Gastroesophageal sphincter (tissue), 4 donors: ENCODE results near the gene SPDL1. TPM values are rescaled to one million over a fixed set of nuclear protein-coding genes. Genes with fewer than 3 reads are reported as not detected.

Experiments
- ATAC-seq: fragments of 150-250 bp; one replicate; pipeline ENCODE4 v1.9.1; 2016; ENCODE audit warnings: mild to moderate bottlenecking, moderate library complexity
- H3K27ac ChIP-seq, 4 donors: fragments of 200-600 bp; sonication (generic) in 3 of 4; 1 replicate in 3 of 4; 2 replicates in 1 of 4; pipeline ENCODE4 v1.5.1; 2016 to 2019
- H3K27me3 ChIP-seq: fragments of 200-600 bp; sonication (generic); one replicate; pipeline ENCODE4 v1.5.1; 2019
- H3K36me3 ChIP-seq, 2 donors: fragments of 200-600 bp; sonication (generic); one replicate each; pipeline ENCODE4 v1.5.1; 2019; ENCODE audit warnings: control low read depth in 1 of 2
- H3K4me1 ChIP-seq, 3 donors: fragments of 200-600 bp; sonication (generic); 1 replicate in 2 of 3; 2 replicates in 1 of 3; pipeline ENCODE4 v1.5.1; 2016 to 2019; ENCODE audit warnings: control low read depth in 2 of 3
- H3K4me3 ChIP-seq, 2 donors: fragments of 200-600 bp; sonication (generic); one replicate each; pipeline ENCODE4 v1.5.1; 2019; ENCODE audit warnings: mild to moderate bottlenecking in 1 of 2, moderate library complexity in 1 of 2
- H3K9me3 ChIP-seq, 3 donors: fragments of 200-600 bp; sonication (generic); one replicate each; pipeline ENCODE4 v1.5.1; 2017 to 2019; ENCODE audit warnings: control low read depth in 2 of 3
- EP300 ChIP-seq: sonication (generic); formaldehyde crosslinking; IDR thresholded peaks from one replicate; pipeline ENCODE4 v1.6.1; 2017; ENCODE audit warnings: antibody characterized with exemption, mild to moderate bottlenecking
- POLR2A ChIP-seq, 2 donors: fragments of 450-650 bp; IDR thresholded peaks; one replicate each; pipeline ENCODE4 v1.6.1; 2017; ENCODE audit warnings: antibody characterized with exemption in 2 of 2, mild to moderate bottlenecking in 2 of 2, moderate library complexity in 1 of 2
- POLR2AphosphoS5 ChIP-seq: sonication (generic); formaldehyde crosslinking; IDR thresholded peaks from one replicate; pipeline ENCODE4 v1.6.1; 2017; ENCODE audit warnings: antibody characterized with exemption
- WGBS, 2 donors: methylation state at CpG; one replicate each; pipeline ENCODE4 v1.1.5; 2018; ENCODE audit warnings: low coverage in 1 of 2; 5-methylcytosine and 5-hydroxymethylcytosine counted together
- total RNA-seq, 4 donors: library from RNA; depleted of rRNA; stranded (reverse); fragments of >200 nt; gene quantifications; one replicate each; pipeline ENCODE4 v1.1.0, GENCODE V29; 2016
- TF ChIP-seq, protein P1 (sequence below), 4 experiments: fragments of 200-600 bp in 2 of 4; fragments of 450-650 bp in 2 of 4; sonication (generic) in 1 of 4; IDR thresholded peaks; one replicate each; pipeline ENCODE4 v1.5.1; 2017 to 2019; ENCODE audit warnings: antibody characterized with exemption in 4 of 4, mild to moderate bottlenecking in 2 of 4, moderate library complexity in 2 of 4

The SPDL1 gene
- total RNA-seq, 4 donors from 2014 or later = 5.7 to 10.1 (median 6.7) TPM

DNA sequence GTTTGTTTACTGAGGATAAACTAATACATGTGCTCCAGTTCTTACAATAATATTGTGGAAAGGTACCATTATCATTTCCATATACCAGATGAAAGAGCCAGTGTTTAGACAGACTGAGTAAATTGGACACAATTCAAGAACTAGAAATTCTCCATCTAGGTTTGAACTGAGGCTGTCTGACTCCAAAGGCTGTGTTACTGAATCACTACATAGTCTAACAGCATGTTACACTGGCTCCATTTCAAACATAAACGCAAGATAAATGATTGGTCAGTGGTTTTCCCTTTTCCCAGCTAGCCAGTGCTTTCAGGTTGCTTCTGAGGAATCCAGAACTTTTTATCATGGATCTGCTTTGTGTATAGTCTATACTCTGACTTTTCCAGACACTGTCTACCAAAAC, 8.1 kb downstream of the SPDL1 start:
- Histone ChIP-seq H3K9me3 (no peaks in the 10 kb centered on the region), H3K27ac (no peak overlapping the region), H3K27me3 (no peaks in the 10 kb centered on the region), H3K4me3 (no peak overlapping the region), H3K4me1 (no peaks in the 10 kb centered on the region), H3K36me3 (peaks cover 0 to 81% of the 10 kb centered on the region in 2 donors)
- ATAC-seq = no peak
- TF ChIP-seq EP300 = no peak
- 0% methylated on average over 1 of the region's 1 CpG for WGBS, 2 donors

DNA sequence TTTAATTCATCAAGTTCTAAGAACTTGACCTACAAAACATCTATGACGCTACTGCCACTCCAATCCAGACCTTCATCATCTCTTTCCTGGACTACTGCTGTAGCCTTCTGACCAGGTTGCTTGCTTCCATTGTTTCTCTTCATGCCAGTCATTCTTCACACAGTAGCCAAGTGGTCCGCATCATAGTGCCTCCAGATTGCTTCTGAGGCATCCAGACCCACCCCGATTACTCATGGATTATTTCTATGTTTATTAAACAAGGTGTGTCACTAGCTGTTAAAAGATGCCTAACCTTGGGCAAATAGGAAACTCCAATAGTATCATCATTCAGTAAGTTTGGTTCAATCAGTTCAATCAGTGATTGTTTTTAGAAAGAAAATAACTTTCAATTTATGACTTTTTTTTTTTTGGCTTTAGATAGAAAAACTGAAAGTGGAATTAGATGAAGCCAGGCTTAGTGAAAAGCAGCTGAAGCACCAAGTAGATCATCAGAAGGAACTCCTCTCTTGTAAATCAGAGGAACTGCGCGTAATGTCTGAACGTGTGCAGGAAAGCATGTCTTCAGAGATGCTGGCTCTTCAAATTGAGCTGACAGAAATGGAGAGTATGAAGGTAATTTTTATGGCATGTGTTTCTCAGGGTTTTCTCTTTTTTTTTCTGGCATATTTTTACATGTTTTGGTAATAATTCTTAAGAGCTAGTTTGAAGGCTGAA, 9.5 kb downstream of the SPDL1 start:
- Histone ChIP-seq H3K4me1 (no peaks in the 10 kb centered on the region), H3K4me3 (no peak overlapping the region), H3K27ac (no peak overlapping the region), H3K36me3 (peaks cover 0 to 96% of the 10 kb centered on the region in 2 donors), H3K27me3 (no peaks in the 10 kb centered on the region), H3K9me3 (no peaks in the 10 kb centered on the region)
- ATAC-seq = no peak
- TF ChIP-seq, protein P1, sequence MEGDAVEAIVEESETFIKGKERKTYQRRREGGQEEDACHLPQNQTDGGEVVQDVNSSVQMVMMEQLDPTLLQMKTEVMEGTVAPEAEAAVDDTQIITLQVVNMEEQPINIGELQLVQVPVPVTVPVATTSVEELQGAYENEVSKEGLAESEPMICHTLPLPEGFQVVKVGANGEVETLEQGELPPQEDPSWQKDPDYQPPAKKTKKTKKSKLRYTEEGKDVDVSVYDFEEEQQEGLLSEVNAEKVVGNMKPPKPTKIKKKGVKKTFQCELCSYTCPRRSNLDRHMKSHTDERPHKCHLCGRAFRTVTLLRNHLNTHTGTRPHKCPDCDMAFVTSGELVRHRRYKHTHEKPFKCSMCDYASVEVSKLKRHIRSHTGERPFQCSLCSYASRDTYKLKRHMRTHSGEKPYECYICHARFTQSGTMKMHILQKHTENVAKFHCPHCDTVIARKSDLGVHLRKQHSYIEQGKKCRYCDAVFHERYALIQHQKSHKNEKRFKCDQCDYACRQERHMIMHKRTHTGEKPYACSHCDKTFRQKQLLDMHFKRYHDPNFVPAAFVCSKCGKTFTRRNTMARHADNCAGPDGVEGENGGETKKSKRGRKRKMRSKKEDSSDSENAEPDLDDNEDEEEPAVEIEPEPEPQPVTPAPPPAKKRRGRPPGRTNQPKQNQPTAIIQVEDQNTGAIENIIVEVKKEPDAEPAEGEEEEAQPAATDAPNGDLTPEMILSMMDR (IDR thresholded peaks at IDR 0.05) = no peak
- no peak for TF ChIP-seq POLR2A (IDR thresholded peaks at IDR 0.05)
- TF ChIP-seq EP300 = no peak
- no peak for TF ChIP-seq POLR2AphosphoS5
- WGBS, 2 donors = 92 to 100% methylated on average over 5 to 6 of the region's 6 CpGs

DNA sequence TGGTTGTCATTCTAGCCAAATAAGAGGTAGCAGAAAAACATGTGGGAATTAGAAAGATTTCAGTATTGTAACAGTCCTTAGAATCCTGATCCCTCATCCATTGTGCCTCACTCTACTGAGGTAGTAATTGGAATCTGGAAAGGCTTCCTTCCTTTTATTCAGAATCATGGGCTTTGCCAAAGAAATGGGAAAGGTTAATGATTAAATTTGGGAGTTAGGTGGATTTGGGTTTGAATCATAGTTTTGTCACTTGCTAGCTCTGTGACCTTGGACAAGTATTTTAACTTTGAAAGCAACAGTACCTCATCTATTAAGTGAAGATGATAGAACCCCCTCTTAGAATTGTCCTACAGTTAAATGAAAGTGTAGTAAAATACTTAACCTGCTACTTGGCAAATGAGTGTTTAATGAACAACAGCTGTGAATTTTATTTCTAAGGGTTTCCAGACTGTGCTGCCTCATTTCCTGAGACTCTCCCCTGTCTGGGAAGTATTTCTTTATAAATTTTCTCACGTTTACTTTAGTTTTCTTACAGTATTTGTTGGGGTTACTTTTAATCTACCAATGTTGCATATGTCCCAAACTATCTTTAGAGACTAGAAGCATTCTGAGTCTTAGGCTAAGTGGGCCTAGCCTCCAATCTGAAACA, 11.7 kb downstream of the SPDL1 start:
- ATAC-seq = no peak
- no peak overlapping the region for H3K4me3 ChIP-seq
- no peak for TF ChIP-seq EP300
- no peak for TF ChIP-seq POLR2A (IDR thresholded peaks at IDR 0.05)
- no peak for TF ChIP-seq POLR2AphosphoS5
- 46 to 67% methylated on average over 1 of the region's 1 CpG for WGBS, 2 donors
- no peaks in the 10 kb centered on the region for H3K27me3 ChIP-seq
- no peaks in the 10 kb centered on the region for H3K4me1 ChIP-seq
- no peak overlapping the region for H3K27ac ChIP-seq
- H3K9me3 ChIP-seq = no peaks in the 10 kb centered on the region
- H3K36me3 ChIP-seq = peaks cover 0 to 97% of the 10 kb centered on the region in 2 donors

DNA sequence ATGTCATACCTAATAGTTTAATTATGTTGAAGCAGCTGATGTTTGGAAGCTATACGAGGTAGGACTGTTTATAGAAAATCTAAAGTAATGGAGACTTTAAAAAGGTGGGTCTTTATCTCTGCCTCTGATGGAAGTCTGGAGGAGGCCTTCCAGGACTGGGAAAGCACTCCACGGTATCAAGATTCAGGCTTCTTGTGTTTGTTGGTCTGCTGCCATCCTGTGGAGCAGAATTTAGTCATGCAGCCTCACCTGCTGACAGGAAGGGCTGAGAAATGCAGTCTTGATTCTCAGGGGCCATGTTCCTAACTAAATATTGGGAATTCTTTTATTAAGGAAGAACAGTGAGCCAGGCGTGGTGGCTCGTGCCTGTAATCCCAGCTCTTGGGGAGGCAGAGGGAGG, 15.9 kb downstream of the SPDL1 start:
- TF ChIP-seq POLR2AphosphoS5 (no peak), POLR2A (IDR thresholded peaks at IDR 0.05) (no peak), EP300 (no peak)
- TF ChIP-seq, protein P1 (IDR thresholded peaks at IDR 0.05) = no peak

DNA sequence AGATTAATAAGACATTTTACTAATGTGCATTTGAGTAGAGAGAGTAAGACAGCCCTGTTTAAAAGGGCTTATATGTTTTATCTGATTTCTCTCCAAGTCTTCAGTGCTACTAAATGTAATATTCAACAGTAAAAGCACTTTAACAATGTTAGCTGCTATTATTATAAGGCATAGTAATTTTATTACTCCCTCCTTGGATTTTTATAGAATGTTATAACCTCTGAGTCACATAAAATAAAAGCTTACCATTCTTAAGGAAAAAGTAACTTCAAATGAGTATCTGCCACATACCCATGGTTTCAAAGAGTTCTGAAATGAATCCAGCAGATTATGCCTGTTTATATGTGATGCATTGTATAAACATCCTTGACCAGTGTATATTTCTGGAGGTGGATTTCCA, 19.0 kb downstream of the SPDL1 start:
- ATAC-seq = no peak
- no peaks in the 10 kb centered on the region for H3K4me1 ChIP-seq
- no peak for TF ChIP-seq EP300
- TF ChIP-seq POLR2AphosphoS5 = no peak
- no peak for TF ChIP-seq POLR2A (IDR thresholded peaks at IDR 0.05)
- TF ChIP-seq, protein P1 (IDR thresholded peaks at IDR 0.05) = no peak
- peaks cover 0 to 75% of the 10 kb centered on the region in 2 donors for H3K36me3 ChIP-seq
- no peaks in the 10 kb centered on the region for H3K9me3 ChIP-seq
- H3K4me3 ChIP-seq = no peak overlapping the region
- H3K27me3 ChIP-seq = no peaks in the 10 kb centered on the region
- no peak overlapping the region for H3K27ac ChIP-seq

More for the DNA sequence above, 15.9 kb downstream of the SPDL1 start:
- Histone ChIP-seq H3K27me3 (no peaks in the 10 kb centered on the region), H3K36me3 (peaks cover 0 to 99% of the 10 kb centered on the region in 2 donors), H3K9me3 (no peaks in the 10 kb centered on the region), H3K4me1 (no peaks in the 10 kb centered on the region), H3K4me3 (no peak overlapping the region), H3K27ac (no peak overlapping the region)
- 72 to 90% methylated on average over 2 to 4 of the region's 4 CpGs for WGBS, 2 donors
- ATAC-seq = no peak

DNA sequence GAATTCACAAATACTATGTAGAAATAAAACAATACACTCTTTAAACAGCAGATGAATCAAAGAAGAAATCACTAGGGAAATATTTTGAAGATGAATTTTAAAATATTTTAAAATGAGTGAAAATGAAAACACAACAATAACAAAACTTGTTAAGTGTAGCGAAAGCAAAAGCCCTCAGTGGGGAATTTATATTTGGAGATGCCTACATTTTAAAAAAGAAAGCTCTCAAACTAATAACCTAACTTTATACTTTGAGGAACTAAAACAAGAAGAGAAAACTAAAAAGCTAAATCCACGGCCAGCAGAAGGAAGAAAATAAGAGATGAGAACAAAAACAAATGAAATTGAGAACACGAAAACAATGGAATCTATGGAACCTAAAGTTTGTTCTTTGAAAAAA, 22.7 kb downstream of the SPDL1 start:
- Histone ChIP-seq H3K27ac (no peak overlapping the region), H3K27me3 (no peaks in the 10 kb centered on the region), H3K36me3 (peaks cover 0 to 39% of the 10 kb centered on the region in 2 donors), H3K4me3 (no peak overlapping the region), H3K9me3 (peaks cover 0 to 15% (median 0%) of the 10 kb centered on the region in 3 donors), H3K4me1 (no peaks in the 10 kb centered on the region)
- no peak for ATAC-seq
- TF ChIP-seq, protein P1 (IDR thresholded peaks at IDR 0.05) = no peak
- TF ChIP-seq POLR2A (IDR thresholded peaks at IDR 0.05) (no peak), EP300 (no peak), POLR2AphosphoS5 (no peak)
- whole genome bisulfite sequencing, 2 donors = 86 to 88% methylated on average over 3 of the region's 3 CpGs
